ENCODE data around the gene DEDD.

GRCh38 chr1:161158316-161159010, 26.0 kb upstream of the DEDD start:
- no peak for TF ChIP-seq POLR2A (IDR thresholded peaks at IDR 0.05; ENCODE audit: low read depth, low read length)
- TF ChIP-seq POLR2AphosphoS5 (IDR thresholded peaks at IDR 0.05; ENCODE audit: low read depth, low read length) = no peak
